ENCODE results near the gene SLC25A14. TPM values are rescaled to one million over a fixed set of nuclear protein-coding genes. Genes with fewer than 3 reads are reported as not detected.

The SLC25A14 gene

GRCh38 chrX:130418740-130419139 is 79.0 kb downstream of the SLC25A14 start:
- Histone ChIP-seq H3K9me3 (replicated peaks; ENCODE audit: low read length) (no peaks in the 10 kb centered on the region), H3K27me3 (ENCODE audit: control insufficient read depth, insufficient read depth, low read length) (peaks cover 3% of the 10 kb centered on the region), H3K4me1 (ENCODE audit: control insufficient read depth, insufficient read depth, low read length) (no peaks in the 10 kb centered on the region), H3K9ac (ENCODE audit: low read depth, low read length) (no peak overlapping the region), H3K36me3 (ENCODE audit: insufficient read depth, low read length) (no peaks in the 10 kb centered on the region), H3K4me3 (ENCODE audit: low read length) (no peak overlapping the region), H3K4me2 (ENCODE audit: low read length) (no peak overlapping the region)

GRCh38 chrX:130419263-130419662 is 79.5 kb downstream of the SLC25A14 start:
- Histone ChIP-seq H3K4me2 (ENCODE audit: low read length) (no peak overlapping the region), H3K27me3 (ENCODE audit: control insufficient read depth, insufficient read depth, low read length) (peaks cover 3% of the 10 kb centered on the region), H3K4me3 (ENCODE audit: low read length) (no peak overlapping the region), H3K36me3 (ENCODE audit: insufficient read depth, low read length) (no peaks in the 10 kb centered on the region), H3K9ac (ENCODE audit: low read depth, low read length) (no peak overlapping the region), H3K9me3 (replicated peaks; ENCODE audit: low read length) (no peaks in the 10 kb centered on the region), H3K4me1 (ENCODE audit: control insufficient read depth, insufficient read depth, low read length) (no peaks in the 10 kb centered on the region)

Small RNAs within 50 kb of the gene (small RNA-seq; reads per million reads assigned to genes)
- gene AL035423.1 (not detected), gene RNU6-1130P (not detected)
